ENCODE results near the gene TTYH1. TPM values are rescaled to one million over a fixed set of nuclear protein-coding genes. Genes with fewer than 3 reads are reported as not detected.
"Not testable (repeated sequence)": the region's sequence is repeated elsewhere in the genome, so short reads cannot be mapped to it uniquely, and the experiment has no call there.

The TTYH1 gene
- total and polyA plus RNA-seq, 2 experiments from 2014 or later: 7.0 to 11.0 TPM

DNA sequence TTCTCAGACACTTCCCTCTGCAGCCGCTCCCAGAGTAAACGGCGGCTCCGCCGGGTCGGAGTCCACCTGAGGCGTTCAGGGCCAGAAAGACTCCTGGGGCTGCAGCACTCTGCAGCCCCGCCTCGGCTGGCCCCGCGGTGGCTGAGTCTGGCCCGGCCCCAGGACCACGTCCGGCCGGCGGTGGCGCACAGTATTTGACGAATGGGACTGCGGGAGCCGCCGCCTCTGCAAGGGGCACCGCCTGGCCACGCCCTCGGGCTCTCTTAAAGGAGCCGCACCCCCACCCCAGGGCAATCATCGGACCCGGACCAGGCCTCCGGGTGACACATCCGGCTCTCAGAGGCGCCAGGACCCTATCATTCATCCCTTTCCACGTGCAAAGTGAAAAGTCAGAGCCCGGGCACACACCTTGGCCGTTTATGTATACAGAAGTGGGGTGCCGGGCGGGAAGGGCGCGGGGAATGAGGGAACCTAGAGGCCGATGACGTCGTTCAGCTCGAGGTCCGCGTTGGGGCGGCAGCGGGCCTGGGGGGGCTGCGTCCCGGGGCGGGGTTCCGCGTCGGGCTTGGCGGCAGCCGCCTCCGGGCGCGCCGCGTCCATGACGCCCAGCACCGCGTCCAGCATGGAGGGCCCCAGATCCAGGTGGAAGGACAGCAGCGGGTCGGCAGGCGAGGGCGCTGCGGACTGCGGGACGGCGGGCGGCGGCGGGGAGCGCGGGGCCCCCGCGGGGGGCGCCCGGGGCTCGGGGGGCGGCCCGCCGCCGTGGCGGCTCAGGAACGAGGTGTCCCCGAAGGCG, 49.6 kb downstream of the TTYH1 start:
- Histone ChIP-seq H3K27ac (peak overlapping the region; percentile 88), H3K9me3 (ENCODE audit: low read depth) (no peaks in the 10 kb centered on the region), H3K4me1 (ENCODE audit: insufficient read depth) (peaks cover 19% of the 10 kb centered on the region), H3K4me2 (peak overlapping the region; percentile 91), H3K36me3 (replicated peaks; ENCODE audit: insufficient read depth, low read depth) (no peaks in the 10 kb centered on the region), H4K20me1 (ENCODE audit: insufficient read depth, poor library complexity, severe bottlenecking) (peaks cover 13% of the 10 kb centered on the region), H3K27me3 (no peaks in the 10 kb centered on the region), H2AFZ (no peak overlapping the region), H3K9me2 (replicated peaks; ENCODE audit: insufficient read depth) (no peaks in the 10 kb centered on the region), H3K4me3 (peak overlapping the region; percentile 18), H3K79me2 (peaks cover 14% of the 10 kb centered on the region)
- no peak for TF ChIP-seq CTCF (IDR thresholded peaks at IDR 0.05; ENCODE audit: poor library complexity)
- TF ChIP-seq EZH2phosphoT487 (IDR thresholded peaks at IDR 0.05; ENCODE audit: low read depth, severe bottlenecking, unreplicated experiment): no peak
- TF ChIP-seq EZH2 (IDR thresholded peaks at IDR 0.05; ENCODE audit: borderline replicate concordance): no peak
- 3% methylated on average over 45 of the region's 87 CpGs for WGBS (ENCODE audit: low lambda C conversion rate, missing lambda C conversion rate)
- DNase-seq (ENCODE audit: low spot score): peak; percentile 96

GRCh38 chr19:54465426-54466109, 50.3 kb downstream of the TTYH1 start:
- H2AFZ ChIP-seq: no peak overlapping the region

GRCh38 chr19:54466110-54466480, 50.8 kb downstream of the TTYH1 start:
- not testable (repeated sequence) for H3K27me3 ChIP-seq; H3K36me3 ChIP-seq (replicated peaks; ENCODE audit: insufficient read depth, low read depth); DNase-seq (ENCODE audit: low spot score); H2AFZ ChIP-seq; H4K20me1 ChIP-seq (ENCODE audit: insufficient read depth, poor library complexity, severe bottlenecking); H3K9me3 ChIP-seq (ENCODE audit: low read depth); H3K27ac ChIP-seq; H3K4me2 ChIP-seq; H3K4me3 ChIP-seq; H3K9me2 ChIP-seq (replicated peaks; ENCODE audit: insufficient read depth)
- H3K79me2 ChIP-seq: peaks cover 26% of the 10 kb centered on the region
- WGBS (ENCODE audit: low lambda C conversion rate, missing lambda C conversion rate): 96% methylated on average over 14 of the region's 14 CpGs
- H3K4me1 ChIP-seq (ENCODE audit: insufficient read depth): peaks cover 25% of the 10 kb centered on the region

More at GRCh38 chr19:54465426-54466109, 50.3 kb downstream of the TTYH1 start:
- Histone ChIP-seq H4K20me1 (ENCODE audit: insufficient read depth, poor library complexity, severe bottlenecking) (peaks cover 6% of the 10 kb centered on the region), H3K9me2 (replicated peaks; ENCODE audit: insufficient read depth) (no peaks in the 10 kb centered on the region), H3K4me1 (ENCODE audit: insufficient read depth) (peaks cover 19% of the 10 kb centered on the region), H3K27me3 (no peaks in the 10 kb centered on the region), H3K4me3 (no peak overlapping the region), H3K9me3 (ENCODE audit: low read depth) (no peaks in the 10 kb centered on the region), H3K36me3 (replicated peaks; ENCODE audit: insufficient read depth, low read depth) (no peaks in the 10 kb centered on the region), H3K79me2 (peaks cover 21% of the 10 kb centered on the region), H3K4me2 (peak overlapping the region; percentile 91), H3K27ac (no peak overlapping the region)
- 93% methylated on average over 37 of the region's 49 CpGs for WGBS (ENCODE audit: low lambda C conversion rate, missing lambda C conversion rate)
- no peak for DNase-seq (ENCODE audit: low spot score)
- TF ChIP-seq CTCF (IDR thresholded peaks at IDR 0.05; ENCODE audit: poor library complexity) (no peak), EZH2phosphoT487 (IDR thresholded peaks at IDR 0.05; ENCODE audit: low read depth, severe bottlenecking, unreplicated experiment) (no peak), EZH2 (IDR thresholded peaks at IDR 0.05; ENCODE audit: borderline replicate concordance) (no peak)

- Histone ChIP-seq H3K4me1 (ENCODE audit: insufficient read depth) (peaks cover 20% of the 10 kb centered on the region), H3K79me2 (peaks cover 24% of the 10 kb centered on the region), H3K27me3 (no peaks in the 10 kb centered on the region), H3K9me3 (ENCODE audit: low read depth) (no peaks in the 10 kb centered on the region), H3K4me3 (no peak overlapping the region), H4K20me1 (ENCODE audit: insufficient read depth, poor library complexity, severe bottlenecking) (no peaks in the 10 kb centered on the region), H3K4me2 (no peak overlapping the region), H3K27ac (peak overlapping the region; percentile 6), H2AFZ (no peak overlapping the region), H3K9me2 (replicated peaks; ENCODE audit: insufficient read depth) (no peaks in the 10 kb centered on the region), H3K36me3 (replicated peaks; ENCODE audit: insufficient read depth, low read depth) (no peaks in the 10 kb centered on the region)
- 69% methylated on average over 8 of the region's 8 CpGs for WGBS (ENCODE audit: low lambda C conversion rate, missing lambda C conversion rate)
- TF ChIP-seq EZH2 (IDR thresholded peaks at IDR 0.05; ENCODE audit: borderline replicate concordance) (no peak), CTCF (IDR thresholded peaks at IDR 0.05; ENCODE audit: poor library complexity) (no peak), EZH2phosphoT487 (IDR thresholded peaks at IDR 0.05; ENCODE audit: low read depth, severe bottlenecking, unreplicated experiment) (no peak)
- DNase-seq (ENCODE audit: low spot score): no peak
Measured at GRCh38 chr19:54469496-54469934, 54.3 kb downstream of the TTYH1 start.

All from hepatocyte (in vitro differentiated cells).